ENCODE results near the gene ZNF581. TPM values are rescaled to one million over a fixed set of nuclear protein-coding genes. Genes with fewer than 3 reads are reported as not detected.

Gene ZNF581
- total RNA-seq, 1 experiment from 2014 or later = 46.2 TPM

GRCh38 chr19:55678121-55678671 lies 34.7 kb downstream of the ZNF581 start:
- no peak overlapping the region for H3K4me3 Mint-ChIP-seq (ENCODE audit: unreplicated experiment)

GRCh38 chr19:55679343-55680257 lies 36.2 kb downstream of the ZNF581 start:
- CTCF ChIA-PET = no interaction called here
- Mint-ChIP-seq H3K4me3 (ENCODE audit: unreplicated experiment) (no peak overlapping the region), H3K4me1 (ENCODE audit: low read depth, unreplicated experiment) (peaks cover 26% of the 10 kb centered on the region), H3K27ac (ENCODE audit: unreplicated experiment) (no peak overlapping the region), H3K9me3 (ENCODE audit: unreplicated experiment) (no peaks in the 10 kb centered on the region), H3K27me3 (ENCODE audit: insufficient read depth, unreplicated experiment) (no peaks in the 10 kb centered on the region), H3K36me3 (ENCODE audit: insufficient read depth, unreplicated experiment) (peaks cover 82% of the 10 kb centered on the region)
- no peaks in the 10 kb centered on the region for H3K27me3 ChIP-seq (replicated peaks; ENCODE audit: control insufficient read depth, insufficient read depth, low read length)
- no peak for TF ChIP-seq CTCF (IDR thresholded peaks at IDR 0.05; ENCODE audit: insufficient read depth in 1 of 2, low read depth in 1 of 2, low read length in 1 of 2, severe bottlenecking in 1 of 2, unreplicated experiment in 1 of 2)
- 0 out of 2 replicates have a peak, but pooled peaks cover 2% of the 10 kb centered on the region for H3K36me3 ChIP-seq (ENCODE audit: control insufficient read depth, insufficient read depth, low read length)
- intact Hi-C loops (cut with micrococcal nuclease; ENCODE audit: unreplicated experiment) = no loop called here
- DNase-seq = no peak
- POLR2A ChIA-PET = no interaction called here
- no peaks in the 10 kb centered on the region for H3K9me3 ChIP-seq
- H3K4me3 ChIP-seq (ENCODE audit: low read depth, low read length) = no peak overlapping the region
- H3K4me1 ChIP-seq = peaks cover 37% of the 10 kb centered on the region
- BruUV-seq (replicated peaks) = no TSS peak

More at GRCh38 chr19:55678121-55678671, 34.7 kb downstream of the ZNF581 start:
- Histone ChIP-seq H3K4me1 (peaks cover 34% of the 10 kb centered on the region), H3K36me3 (ENCODE audit: control insufficient read depth, insufficient read depth, low read length) (peaks cover 5% of the 10 kb centered on the region; the same call in 1 of the 2 replicates), H3K27me3 (replicated peaks; ENCODE audit: control insufficient read depth, insufficient read depth, low read length) (no peaks in the 10 kb centered on the region), H3K9me3 (no peaks in the 10 kb centered on the region), H3K4me3 (ENCODE audit: low read depth, low read length) (no peak overlapping the region)
- Mint-ChIP-seq H3K9me3 (ENCODE audit: unreplicated experiment) (no peaks in the 10 kb centered on the region), H3K27me3 (ENCODE audit: insufficient read depth, unreplicated experiment) (no peaks in the 10 kb centered on the region), H3K4me1 (ENCODE audit: low read depth, unreplicated experiment) (peaks cover 33% of the 10 kb centered on the region), H3K27ac (ENCODE audit: unreplicated experiment) (peak overlapping the region; percentile 75), H3K36me3 (ENCODE audit: insufficient read depth, unreplicated experiment) (peaks cover 84% of the 10 kb centered on the region)
- BruUV-seq (replicated peaks) = no TSS peak
- CTCF ChIA-PET = no interaction called here
- intact Hi-C loops (cut with micrococcal nuclease; ENCODE audit: unreplicated experiment) = no loop called here
- POLR2A ChIA-PET = no interaction called here
- DNase-seq = no peak
- TF ChIP-seq CTCF (IDR thresholded peaks at IDR 0.05; ENCODE audit: insufficient read depth in 1 of 2, low read depth in 1 of 2, low read length in 1 of 2, severe bottlenecking in 1 of 2, unreplicated experiment in 1 of 2) = no peak

DNA sequence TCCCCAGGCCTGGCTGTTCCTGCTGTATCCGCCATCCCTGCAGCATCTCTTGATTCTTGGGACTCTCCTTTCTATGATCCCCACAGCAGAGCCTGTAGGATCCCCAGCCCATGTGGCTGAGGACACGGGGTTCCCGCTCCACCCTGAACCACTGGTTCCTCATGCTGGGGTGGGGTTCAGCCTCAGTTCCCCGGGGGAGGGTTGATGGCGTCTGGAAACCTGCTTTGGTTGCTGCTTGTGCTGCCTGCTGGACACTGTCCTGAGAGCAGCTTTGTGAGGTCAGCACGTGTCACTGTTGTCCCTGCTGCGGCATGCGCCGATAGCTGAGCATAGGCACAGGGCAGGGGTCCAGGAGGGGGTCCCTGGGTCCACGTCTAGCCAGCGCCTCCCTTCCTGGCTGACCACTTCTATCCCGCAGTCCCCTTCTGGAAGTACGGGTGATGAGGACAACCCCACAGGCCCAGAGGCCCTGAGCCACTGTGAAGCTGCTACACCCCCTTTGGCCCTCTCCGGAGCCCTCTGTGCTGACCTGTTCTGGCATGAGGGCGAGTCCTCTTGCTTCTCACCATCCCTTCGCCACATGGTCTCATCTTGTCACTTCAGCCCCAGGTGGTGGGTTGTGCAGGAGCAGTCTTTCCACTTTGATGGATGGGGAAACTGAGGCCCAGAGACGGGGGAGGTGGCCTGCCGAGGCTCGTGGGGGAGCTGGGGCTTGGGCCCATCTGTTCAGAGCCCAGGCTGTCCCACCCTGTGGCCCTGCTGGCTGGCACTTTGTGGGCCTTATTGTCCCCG lies 37.1 kb downstream of the ZNF581 start:
- H3K27me3 Mint-ChIP-seq (ENCODE audit: insufficient read depth, unreplicated experiment) = no peaks in the 10 kb centered on the region
- H3K36me3 Mint-ChIP-seq (ENCODE audit: insufficient read depth, unreplicated experiment) = peaks cover 80% of the 10 kb centered on the region

More for the DNA sequence above, 37.1 kb downstream of the ZNF581 start:
- peaks cover 6% of the 10 kb centered on the region; the same call in 1 of the 2 replicates for H3K36me3 ChIP-seq (ENCODE audit: control insufficient read depth, insufficient read depth, low read length)
- no peaks in the 10 kb centered on the region for H3K9me3 ChIP-seq
- ChIA-PET CTCF (no interaction called here), POLR2A (no interaction called here)
- DNase-seq = no peak
- Mint-ChIP-seq H3K4me1 (ENCODE audit: low read depth, unreplicated experiment) (peaks cover 28% of the 10 kb centered on the region), H3K9me3 (ENCODE audit: unreplicated experiment) (no peaks in the 10 kb centered on the region), H3K27ac (ENCODE audit: unreplicated experiment) (no peak overlapping the region), H3K4me3 (ENCODE audit: unreplicated experiment) (no peak overlapping the region)
- no peak overlapping the region for H3K4me3 ChIP-seq (ENCODE audit: low read depth, low read length)
- peaks cover 44% of the 10 kb centered on the region for H3K4me1 ChIP-seq
- no peaks in the 10 kb centered on the region for H3K27me3 ChIP-seq (replicated peaks; ENCODE audit: control insufficient read depth, insufficient read depth, low read length)
- BruUV-seq (replicated peaks) = no TSS peak
- intact Hi-C loops (cut with micrococcal nuclease; ENCODE audit: unreplicated experiment) = no loop called here
- no peak for TF ChIP-seq CTCF (IDR thresholded peaks at IDR 0.05; ENCODE audit: insufficient read depth in 1 of 2, low read depth in 1 of 2, low read length in 1 of 2, severe bottlenecking in 1 of 2, unreplicated experiment in 1 of 2)
